ENCODE measurements around the gene SNX9. TPM values are rescaled to one million over a fixed set of nuclear protein-coding genes. Genes with fewer than 3 reads are reported as not detected.

The SNX9 gene
- total and polyA plus RNA-seq, 7 donors: 42.6 to 72.6 (median 63.0) TPM

GRCh38 chr6:157981395-157982101 lies 158.5 kb downstream of the SNX9 start, which contains the start of gene SYNJ2:
SYNJ2 (plus strand) TSS chr6:157981863; CDS start chr6:157981962, 99 bp downstream.
- Histone ChIP-seq H3K4me3 (peak within 1 kb of the TSS; percentile 72 to 99 (median 82)), H3K9me3 (no peaks in the 10 kb centered on the region), H3K27ac (peak within 1 kb of the TSS; percentile 83 to 94 (median 86)), H3K4me1 (peaks cover 0 to 48% (median 32%) of the 10 kb centered on the region in 4 donors), H3K36me3 (no peaks in the 10 kb centered on the region), H3K27me3 (no peaks in the 10 kb centered on the region)
- intact Hi-C loops (cut with DNase I): loop anchor here (2.0 to 5.0 kb wide), 4 partner anchors 36 to 186 kb away; partner anchors contain the start of genes GTF2H5 and SERAC1
- WGBS, 2 donors: 1% methylated on average over 86 of the region's 86 CpGs
- DNase-seq: peak; percentile 91
- peak in 3 of 4 donors; percentile 58 to 66 (median 64) for TF ChIP-seq POLR2AphosphoS5 (IDR thresholded peaks at IDR 0.05)
- peak; percentile 25 to 77 (median 66) for TF ChIP-seq CTCF (IDR thresholded peaks at IDR 0.05)
- TF ChIP-seq EP300 (IDR thresholded peaks at IDR 0.05): no peak
- no peak for TF ChIP-seq POLR2A (IDR thresholded peaks at IDR 0.05)

- peak overlapping the region; percentile 83 to 94 (median 86) for H3K27ac ChIP-seq
- H3K4me3 ChIP-seq: peak overlapping the region; percentile 72 to 99 (median 82)
- H3K36me3 ChIP-seq: no peaks in the 10 kb centered on the region
- H3K9me3 ChIP-seq: no peaks in the 10 kb centered on the region
- H3K27me3 ChIP-seq: no peaks in the 10 kb centered on the region
- H3K4me1 ChIP-seq: peaks cover 0 to 48% (median 32%) of the 10 kb centered on the region in 4 donors
- peak; percentile 73 for DNase-seq
- 0 to 1% methylated on average over 36 of the region's 36 CpGs for WGBS, 2 donors
- TF ChIP-seq POLR2A (IDR thresholded peaks at IDR 0.05): no peak
- intact Hi-C loops (cut with DNase I): loop anchor here (5.0 kb wide), 2 partner anchors 35 to 185 kb away; partner anchors contain the start of genes GTF2H5 and SERAC1
These were observed 159.1 kb downstream of the SNX9 start for GRCh38 chr6:157982102-157982562.

- TF ChIP-seq POLR2AphosphoS5 (IDR thresholded peaks at IDR 0.05): no peak
- peak in 3 of 4 experiments; percentile 23 to 54 (median 30) for TF ChIP-seq CTCF (IDR thresholded peaks at IDR 0.05)
- intact Hi-C loops (cut with DNase I): loop anchor here (5.0 kb wide), 2 partner anchors 35 to 185 kb away; partner anchors contain the start of genes GTF2H5 and SERAC1
- 12 to 47% methylated on average over 17 of the region's 17 CpGs for WGBS, 2 donors
- peak; percentile 64 for DNase-seq
- Histone ChIP-seq H3K4me1 (peaks cover 0 to 48% (median 32%) of the 10 kb centered on the region in 4 donors), H3K36me3 (no peaks in the 10 kb centered on the region), H3K4me3 (peak overlapping the region; percentile 72 to 99 (median 82)), H3K9me3 (no peaks in the 10 kb centered on the region), H3K27ac (peak overlapping the region; percentile 83 to 94 (median 86)), H3K27me3 (no peaks in the 10 kb centered on the region)
These were observed 159.7 kb downstream of the SNX9 start for GRCh38 chr6:157982563-157983405.

- no peaks in the 10 kb centered on the region for H3K36me3 ChIP-seq
- DNase-seq: peak; percentile 39
- H3K9me3 ChIP-seq: no peaks in the 10 kb centered on the region
- WGBS, 2 donors: 76 to 85% methylated on average over 9 of the region's 9 CpGs
- H3K4me3 ChIP-seq: peak overlapping the region in 2 of 4 donors; percentile 80 to 99
- H3K4me1 ChIP-seq: peaks cover 0 to 48% (median 33%) of the 10 kb centered on the region in 4 donors
- H3K27me3 ChIP-seq: no peaks in the 10 kb centered on the region
- H3K27ac ChIP-seq: peak overlapping the region; percentile 83 to 94 (median 86)
- no peak for TF ChIP-seq POLR2AphosphoS5 (IDR thresholded peaks at IDR 0.05)
- no peak for TF ChIP-seq CTCF (IDR thresholded peaks at IDR 0.05)
- no peak for TF ChIP-seq EP300 (IDR thresholded peaks at IDR 0.05)
- no peak for TF ChIP-seq POLR2A (IDR thresholded peaks at IDR 0.05)
- intact Hi-C loops (cut with DNase I): loop anchor here (5.0 kb wide), 2 partner anchors 34 to 184 kb away; partner anchors contain the start of genes GTF2H5 and SERAC1
These were observed 160.5 kb downstream of the SNX9 start for GRCh38 chr6:157983406-157984119.
